NCI-H446 (cell line): ENCODE data around the gene ZDHHC1.

Source experiments
- DNase-seq, 2 experiments: peaks; one replicate each; lab custom pipeline; 2025; lab: John Stamatoyannopoulos, UW

Gene ZDHHC1

GRCh38 chr16:67409631-67410030 is 6.6 kb downstream of the ZDHHC1 start:
- no peak for DNase-seq

GRCh38 chr16:67407788-67408452 is 8.4 kb downstream of the ZDHHC1 start:
- no peak for DNase-seq

GRCh38 chr16:67407176-67407787 is 9.0 kb downstream of the ZDHHC1 start:
- DNase-seq: no peak

- peak in 1 of 2 experiments; percentile 36 for DNase-seq
Observed at GRCh38 chr16:67406111-67406971, 9.9 kb downstream of the ZDHHC1 start.

- no peak for DNase-seq
Observed at GRCh38 chr16:67405336-67405735, 10.9 kb downstream of the ZDHHC1 start.

GRCh38 chr16:67404740-67405226 is 11.5 kb downstream of the ZDHHC1 start:
- no peak for DNase-seq

- no peak for DNase-seq
Observed at GRCh38 chr16:67403976-67404555, 12.2 kb downstream of the ZDHHC1 start.

GRCh38 chr16:67400901-67401300 is 15.4 kb downstream of the ZDHHC1 start:
- no peak for DNase-seq

GRCh38 chr16:67399749-67400704 is 16.2 kb downstream of the ZDHHC1 start:
- peak in 1 of 2 experiments; percentile 53 for DNase-seq

GRCh38 chr16:67399218-67399733 is 17.0 kb downstream of the ZDHHC1 start:
- no peak for DNase-seq

GRCh38 chr16:67398546-67399217 is 17.6 kb downstream of the ZDHHC1 start:
- no peak for DNase-seq

GRCh38 chr16:67397812-67398545 is 18.3 kb downstream of the ZDHHC1 start:
- DNase-seq: no peak

GRCh38 chr16:67397036-67397801 is 19.1 kb downstream of the ZDHHC1 start:
- no peak for DNase-seq

- peak in 1 of 2 experiments; percentile 40 for DNase-seq
Observed at GRCh38 chr16:67396159-67397035, 19.9 kb downstream of the ZDHHC1 start.

GRCh38 chr16:67395458-67396158 is 20.7 kb downstream of the ZDHHC1 start:
- no peak for DNase-seq

GRCh38 chr16:67395105-67395457 is 21.2 kb downstream of the ZDHHC1 start:
- no peak for DNase-seq
